ENCODE results near the gene BAIAP2L1. TPM values are rescaled to one million over a fixed set of nuclear protein-coding genes. Genes with fewer than 3 reads are reported as not detected.

BAIAP2L1 gene
- total and polyA plus RNA-seq, 2 donors (not counting 1 experiment from before 2014, with no cell fraction given), result 3.1 to 5.3 TPM

DNA sequence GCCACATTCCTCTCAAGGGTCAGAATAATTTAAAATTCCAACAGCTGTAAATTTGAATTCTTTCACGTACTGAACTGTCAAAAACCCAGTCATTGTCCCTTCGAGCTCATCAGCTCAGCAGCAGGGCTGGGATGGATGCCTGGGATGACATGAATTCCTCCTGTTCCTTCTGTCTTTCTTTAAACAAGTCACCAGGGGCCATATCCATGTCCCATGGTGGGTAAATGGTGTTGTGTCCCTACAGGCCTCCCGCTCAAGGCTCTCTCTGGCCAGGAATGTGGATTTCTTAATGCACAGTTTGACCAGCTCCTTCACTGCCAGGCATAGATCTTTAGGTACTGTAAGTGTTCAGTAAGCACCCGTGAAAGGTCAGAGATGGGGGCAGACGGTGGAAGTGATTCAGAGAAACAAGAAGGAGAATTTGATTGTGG lies 135.0 kb downstream of the BAIAP2L1 start:
- H3K9ac ChIP-seq (ENCODE audit: insufficient read depth, low read length), result no peak overlapping the region
- DNase-seq (ENCODE audit: low read depth in 2 of 2), result peak in 1 of 2 donors; percentile 70

DNA sequence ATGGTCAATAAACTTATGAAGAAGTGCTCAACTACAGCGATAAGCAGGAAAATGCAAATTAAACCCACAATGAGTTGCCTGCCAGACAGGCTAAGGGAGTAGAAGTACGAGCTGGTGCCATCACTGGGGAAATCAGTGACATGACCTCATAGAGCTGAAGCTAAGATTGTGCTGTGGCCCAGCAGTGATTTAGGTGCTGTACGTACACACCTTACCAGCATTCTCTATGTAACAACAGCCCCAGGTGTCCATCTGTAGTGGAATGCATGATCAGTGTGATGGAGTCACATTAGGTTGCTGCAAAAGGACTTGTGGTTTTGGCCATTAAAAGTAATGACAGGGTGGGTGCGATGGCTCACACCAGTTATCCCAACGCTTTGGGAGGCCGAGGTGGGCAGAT lies 143.2 kb downstream of the BAIAP2L1 start:
- Histone ChIP-seq H3K4me3 (replicated peaks in 1 of 4; ENCODE audit: control extremely low read depth in 1 of 4, insufficient read depth in 1 of 4, low read depth in 3 of 4, low read length in 4 of 4) (no peak overlapping the region), H3K36me3 (ENCODE audit: control insufficient read depth, insufficient read depth, low read length) (no peaks in the 10 kb centered on the region), H2AFZ (ENCODE audit: low read length) (no peak overlapping the region), H3K4me1 (ENCODE audit: control insufficient read depth, extremely low read depth, insufficient read depth, low read length) (no peaks in the 10 kb centered on the region), H3K79me2 (ENCODE audit: control insufficient read depth, insufficient read depth, low read length) (peaks cover 7% of the 10 kb centered on the region), H3K9me3 (ENCODE audit: control insufficient read depth, insufficient read depth, low read depth, low read length) (no peaks in the 10 kb centered on the region), H3K27me3 (ENCODE audit: control insufficient read depth, insufficient read depth, low read length) (no peaks in the 10 kb centered on the region), H3K9ac (ENCODE audit: insufficient read depth, low read length) (no peak overlapping the region), H4K20me1 (ENCODE audit: control insufficient read depth, extremely low read depth, insufficient read depth, low read length) (no peaks in the 10 kb centered on the region), H3K4me2 (ENCODE audit: extremely low read depth, insufficient read depth, low read length) (no peak overlapping the region), H3K27ac (ENCODE audit: insufficient read depth, low read length) (no peak overlapping the region)
- TF ChIP-seq EZH2 (IDR thresholded peaks at IDR 0.05; ENCODE audit: low read length, missing control alignments) (no peak), CTCF (conservative IDR thresholded peaks at IDR 0.05 in 1 of 2, IDR thresholded peaks at IDR 0.05 in 1 of 2; ENCODE audit: low read depth in 1 of 2, low read length in 2 of 2) (no peak)
- no peak for DNase-seq (ENCODE audit: low read depth in 2 of 2)

More for the DNA sequence above, 135.0 kb downstream of the BAIAP2L1 start:
- Histone ChIP-seq H4K20me1 (ENCODE audit: control insufficient read depth, extremely low read depth, insufficient read depth, low read length) (no peaks in the 10 kb centered on the region), H3K79me2 (ENCODE audit: control insufficient read depth, insufficient read depth, low read length) (no peaks in the 10 kb centered on the region), H3K27me3 (ENCODE audit: control insufficient read depth, insufficient read depth, low read length) (no peaks in the 10 kb centered on the region), H3K4me1 (ENCODE audit: control insufficient read depth, extremely low read depth, insufficient read depth, low read length) (no peaks in the 10 kb centered on the region), H3K27ac (ENCODE audit: insufficient read depth, low read length) (no peak overlapping the region), H3K36me3 (ENCODE audit: control insufficient read depth, insufficient read depth, low read length) (no peaks in the 10 kb centered on the region), H2AFZ (ENCODE audit: low read length) (no peak overlapping the region), H3K9me3 (ENCODE audit: control insufficient read depth, insufficient read depth, low read depth, low read length) (no peaks in the 10 kb centered on the region), H3K4me2 (ENCODE audit: extremely low read depth, insufficient read depth, low read length) (no peak overlapping the region), H3K4me3 (replicated peaks in 1 of 4; ENCODE audit: control extremely low read depth in 1 of 4, insufficient read depth in 1 of 4, low read depth in 3 of 4, low read length in 4 of 4) (no peak overlapping the region)
- TF ChIP-seq EZH2 (IDR thresholded peaks at IDR 0.05; ENCODE audit: low read length, missing control alignments), result no peak
- TF ChIP-seq CTCF (conservative IDR thresholded peaks at IDR 0.05 in 1 of 2, IDR thresholded peaks at IDR 0.05 in 1 of 2; ENCODE audit: low read depth in 1 of 2, low read length in 2 of 2), result no peak

DNA sequence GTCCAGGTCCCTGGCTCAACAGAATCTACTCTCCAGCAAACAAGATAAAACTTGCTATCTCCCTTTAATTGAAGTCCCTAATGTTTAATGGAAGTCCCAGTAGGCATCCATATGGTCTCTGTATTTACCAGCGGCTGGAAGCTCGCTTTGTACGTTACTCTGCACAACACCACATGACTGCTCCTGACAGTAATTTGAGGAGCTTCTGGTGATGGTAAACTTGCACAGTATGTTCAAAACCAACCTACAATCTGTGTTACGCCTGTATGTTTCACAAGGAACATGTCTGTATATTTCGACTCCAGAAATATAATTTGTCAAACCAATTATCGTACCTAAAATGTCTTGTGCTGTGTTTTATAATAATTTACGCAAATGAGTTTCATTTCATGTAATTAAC lies 144.5 kb downstream of the BAIAP2L1 start:
- Histone ChIP-seq H3K27ac (ENCODE audit: insufficient read depth, low read length) (no peak overlapping the region), H3K79me2 (ENCODE audit: control insufficient read depth, insufficient read depth, low read length) (peaks cover 15% of the 10 kb centered on the region), H4K20me1 (ENCODE audit: control insufficient read depth, extremely low read depth, insufficient read depth, low read length) (no peaks in the 10 kb centered on the region), H3K27me3 (ENCODE audit: control insufficient read depth, insufficient read depth, low read length) (no peaks in the 10 kb centered on the region), H3K36me3 (ENCODE audit: control insufficient read depth, insufficient read depth, low read length) (no peaks in the 10 kb centered on the region), H3K4me3 (replicated peaks in 1 of 4; ENCODE audit: control extremely low read depth in 1 of 4, insufficient read depth in 1 of 4, low read depth in 3 of 4, low read length in 4 of 4) (no peak overlapping the region), H3K9ac (ENCODE audit: insufficient read depth, low read length) (no peak overlapping the region), H3K4me1 (ENCODE audit: control insufficient read depth, extremely low read depth, insufficient read depth, low read length) (no peaks in the 10 kb centered on the region), H3K4me2 (ENCODE audit: extremely low read depth, insufficient read depth, low read length) (no peak overlapping the region), H3K9me3 (ENCODE audit: control insufficient read depth, insufficient read depth, low read depth, low read length) (no peaks in the 10 kb centered on the region), H2AFZ (ENCODE audit: low read length) (no peak overlapping the region)
- DNase-seq (ENCODE audit: low read depth in 2 of 2), result no peak
- TF ChIP-seq EZH2 (IDR thresholded peaks at IDR 0.05; ENCODE audit: low read length, missing control alignments), result no peak
